Esophagus squamous epithelium (tissue), 5 donors: ENCODE data around the gene SBNO2. TPM values are rescaled to one million over a fixed set of nuclear protein-coding genes. Genes with fewer than 3 reads are reported as not detected.

Experiments
- DNase-seq: peaks from one replicate; lab custom pipeline; 2025; lab: John Stamatoyannopoulos, UW
- H3K27ac ChIP-seq, 4 donors: fragments of 200-600 bp; sonication (generic); one replicate each; pipeline ENCODE4 v1.5.1; 2016 to 2019; ENCODE audit warnings: mild to moderate bottlenecking in 1 of 4
- H3K27me3 ChIP-seq, 4 donors: fragments of 200-600 bp; sonication (generic); 1 replicate in 3 of 4; 2 replicates in 1 of 4; pipeline versions ENCODE4 v1.5.1 to v1.6.0; 2017 to 2021; ENCODE audit warnings: antibody characterized with exemption in 1 of 4
- H3K36me3 ChIP-seq, 3 donors: fragments of 200-600 bp; sonication (generic); one replicate each; pipeline ENCODE4 v1.5.1; 2016 to 2019
- H3K4me1 ChIP-seq, 3 donors: fragments of 200-600 bp; sonication (generic); one replicate each; pipeline ENCODE4 v1.5.1; 2017 to 2019
- H3K4me3 ChIP-seq, 4 donors: fragments of 200-600 bp; sonication (generic); 1 replicate in 3 of 4; 2 replicates in 1 of 4; pipeline ENCODE4 v1.5.1; 2016 to 2019; ENCODE audit warnings: mild to moderate bottlenecking in 2 of 4, moderate library complexity in 1 of 4
- H3K9me3 ChIP-seq, 3 donors: fragments of 200-600 bp; sonication (generic); one replicate each; pipeline ENCODE4 v1.5.1; 2016 to 2019
- CTCF ChIP-seq, 6 experiments: fragments of 450-650 bp in 4 of 6; fragments of 200-600 bp in 2 of 6; sonication (generic) in 2 of 6; IDR thresholded peaks; one replicate each; pipeline ENCODE4 v1.5.1; 2016 to 2019; ENCODE audit warnings: antibody characterized with exemption in 6 of 6, mild to moderate bottlenecking in 4 of 6, moderate library complexity in 4 of 6
- POLR2A ChIP-seq, 4 donors: fragments of 450-650 bp; IDR thresholded peaks; one replicate each; pipeline ENCODE4 v1.6.1; 2017; ENCODE audit warnings: antibody characterized with exemption in 4 of 4, mild to moderate bottlenecking in 4 of 4, moderate library complexity in 3 of 4
- WGBS, 2 donors: methylation state at CpG; one replicate each; pipeline ENCODE4 v1.1.5; 2018; 5-methylcytosine and 5-hydroxymethylcytosine counted together
- intact Hi-C: fragments of 100-400 bp; cut with DNase I; formaldehyde crosslinking; loops from one replicate; pipeline ENCODE4 v1.15.0; 2022
- total RNA-seq, 4 donors: library from RNA; depleted of rRNA; stranded (reverse); fragments of >200 nt; gene quantifications; one replicate each; pipeline ENCODE4 v1.1.0, GENCODE V29; 2016
- donor health status: DM: yes; HTN: yes; CAD: no.

SBNO2 gene
- total RNA-seq, 4 donors from 2014 or later: 31.3 to 84.3 (median 68.3) TPM

DNA sequence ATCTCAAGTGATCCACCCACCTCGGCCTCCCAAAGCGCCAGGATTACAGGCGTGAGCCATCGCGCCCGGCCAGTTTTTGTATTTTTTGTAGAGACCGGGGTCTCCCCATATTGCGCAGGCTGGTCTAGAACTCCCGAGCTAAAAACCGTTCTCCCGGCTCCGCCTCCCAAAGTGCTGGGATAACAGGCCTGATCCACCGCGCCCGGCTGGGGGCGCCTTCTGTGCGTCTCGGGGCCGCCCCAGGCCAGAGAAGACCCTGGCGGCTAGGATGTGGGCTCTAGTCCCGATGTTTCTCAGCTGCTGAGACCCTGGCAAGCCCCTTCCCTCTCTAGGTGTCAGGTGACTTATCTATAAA is 103.5 kb downstream of the SBNO2 start:
- no peaks in the 10 kb centered on the region for H3K9me3 ChIP-seq
- peaks cover 9 to 74% (median 14%) of the 10 kb centered on the region in 4 donors for H3K27me3 ChIP-seq
- no peak overlapping the region for H3K27ac ChIP-seq
- H3K4me1 ChIP-seq: peaks cover 32 to 85% (median 38%) of the 10 kb centered on the region in 3 donors
- TF ChIP-seq POLR2A (IDR thresholded peaks at IDR 0.05) (no peak), CTCF (IDR thresholded peaks at IDR 0.05) (peak in 1 of 6 experiments; percentile 8)
- no peak overlapping the region for H3K4me3 ChIP-seq
- no peak for DNase-seq
- WGBS, 2 donors: 14 to 43% methylated on average over 9 to 13 of the region's 21 CpGs
- no peaks in the 10 kb centered on the region for H3K36me3 ChIP-seq
- intact Hi-C loops: no loop called here

DNA sequence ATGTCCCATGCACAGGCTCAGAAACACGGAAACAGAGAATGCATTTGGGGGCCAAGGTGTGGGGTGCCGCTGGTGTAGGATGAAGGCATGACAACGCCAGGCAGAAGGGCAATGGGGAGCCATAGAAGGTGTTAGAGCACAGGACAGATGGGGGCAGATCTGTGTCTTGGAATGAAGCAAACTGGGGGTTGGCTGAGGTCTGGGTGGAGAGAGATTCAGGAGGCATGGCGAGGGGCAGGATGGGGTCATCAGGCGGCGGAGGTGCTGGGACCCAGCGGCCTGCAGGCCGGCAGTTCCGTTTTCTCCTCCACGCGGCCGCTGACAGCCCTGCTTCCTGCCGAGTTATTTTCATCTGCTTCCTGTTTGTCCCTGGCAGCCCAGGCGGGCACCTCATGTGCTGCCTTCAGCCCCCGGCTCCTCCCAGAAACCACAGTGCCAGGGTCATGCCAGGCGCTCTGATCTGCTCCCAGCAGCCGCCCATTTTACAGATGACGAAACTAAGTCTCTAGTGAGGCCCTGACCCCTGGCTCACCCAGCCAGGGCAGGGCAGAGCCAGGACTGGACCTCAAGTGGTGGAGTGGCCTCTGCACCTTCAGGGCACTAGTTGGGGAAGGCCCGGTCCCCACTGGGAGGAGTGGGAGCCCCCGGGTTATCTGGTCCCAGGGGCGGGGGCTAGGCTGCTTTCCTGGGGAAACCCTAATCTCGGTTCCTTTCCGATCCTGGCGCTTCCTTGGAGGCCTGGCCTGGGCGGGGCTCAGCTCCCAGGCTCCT is 104.9 kb downstream of the SBNO2 start:
- Histone ChIP-seq H3K4me1 (peaks cover 37 to 86% (median 47%) of the 10 kb centered on the region in 3 donors), H3K27ac (peak overlapping the region in 3 of 4 donors; percentile 66 to 85 (median 84)), H3K36me3 (no peaks in the 10 kb centered on the region), H3K9me3 (no peaks in the 10 kb centered on the region), H3K27me3 (peaks cover 9 to 83% (median 14%) of the 10 kb centered on the region in 4 donors), H3K4me3 (peak overlapping the region in 3 of 4 donors; percentile 38 to 69 (median 51))
- TF ChIP-seq POLR2A (IDR thresholded peaks at IDR 0.05) (no peak), CTCF (IDR thresholded peaks at IDR 0.05) (no peak)
- 47 to 50% methylated on average over 15 to 24 of the region's 25 CpGs for WGBS, 2 donors
- intact Hi-C loops: no loop called here
- no peak for DNase-seq

GRCh38 chr19:1068009-1069001 is 105.8 kb downstream of the SBNO2 start:
- 52 to 70% methylated on average over 4 to 7 of the region's 45 CpGs for WGBS, 2 donors
- H3K27ac ChIP-seq: peak overlapping the region; percentile 66 to 85 (median 76)
- H3K4me1 ChIP-seq: peaks cover 33 to 79% (median 43%) of the 10 kb centered on the region in 3 donors
- H3K36me3 ChIP-seq: no peaks in the 10 kb centered on the region
- H3K9me3 ChIP-seq: no peaks in the 10 kb centered on the region
- intact Hi-C loops: no loop called here
- TF ChIP-seq CTCF (IDR thresholded peaks at IDR 0.05) (no peak), POLR2A (IDR thresholded peaks at IDR 0.05) (no peak)
- peak overlapping the region; percentile 27 to 69 (median 44) for H3K4me3 ChIP-seq
- DNase-seq: no peak
- H3K27me3 ChIP-seq: peaks cover 9 to 87% (median 14%) of the 10 kb centered on the region in 4 donors

DNA sequence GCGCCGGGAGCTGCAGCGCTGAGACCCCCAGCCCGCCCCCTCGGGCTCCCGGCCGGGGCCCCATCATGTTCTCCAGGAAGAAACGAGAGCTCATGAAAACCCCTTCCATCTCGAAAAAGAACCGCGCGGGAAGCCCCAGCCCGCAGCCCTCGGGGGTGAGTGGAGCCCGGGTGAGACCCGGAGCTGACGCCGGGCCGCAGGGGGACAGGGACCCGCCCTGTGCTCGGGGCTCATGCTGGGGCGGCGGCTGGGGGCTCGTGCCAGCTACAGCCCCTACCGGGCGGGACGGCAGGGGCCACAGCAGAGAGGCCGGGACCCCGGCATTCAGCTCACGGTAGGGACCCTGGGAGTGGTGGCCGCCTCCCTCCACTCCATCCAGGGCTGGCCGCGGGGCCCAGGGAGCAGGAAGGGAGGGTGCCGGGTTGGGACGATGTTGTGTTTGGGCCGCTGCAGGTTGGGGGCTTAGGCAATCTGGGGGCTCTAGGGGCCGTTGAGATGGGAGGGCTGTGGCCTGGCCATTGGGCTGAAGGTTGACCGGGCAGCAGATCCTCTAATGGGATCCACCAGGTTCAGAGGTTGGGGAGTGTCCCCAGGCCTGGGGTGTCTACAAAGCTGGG is 106.6 kb downstream of the SBNO2 start:
- no peaks in the 10 kb centered on the region for H3K36me3 ChIP-seq
- TF ChIP-seq POLR2A (IDR thresholded peaks at IDR 0.05) (no peak), CTCF (IDR thresholded peaks at IDR 0.05) (no peak)
- intact Hi-C loops: no loop called here
- DNase-seq: no peak
- 0 to 9% methylated on average over 3 to 6 of the region's 38 CpGs for WGBS, 2 donors
- H3K4me1 ChIP-seq: peaks cover 33 to 79% (median 43%) of the 10 kb centered on the region in 3 donors
- H3K27ac ChIP-seq: peak overlapping the region; percentile 66 to 85 (median 76)
- H3K27me3 ChIP-seq: peaks cover 9 to 82% (median 14%) of the 10 kb centered on the region in 4 donors
- no peaks in the 10 kb centered on the region for H3K9me3 ChIP-seq
- peak overlapping the region; percentile 27 to 69 (median 44) for H3K4me3 ChIP-seq
